DND-41 (cell line): ENCODE results near the gene NECTIN1.

Source experiments
- ATAC-seq: fragments of 200-7000 bp; cut with Tn5 transposase; 3 replicates; pipeline ENCODE4 v1.9.1; 2021; ENCODE audit warnings: low read depth; ENCODE audit not compliant: insufficient read depth
- DNase-seq: peaks from one replicate; pipeline ENCODE4 v3.0.0-alpha.2; 2020
- H2AFZ ChIP-seq: 2 replicates; pipeline ENCODE4 v1.6.0; 2012; ENCODE audit warnings: low read depth, low read length
- H3K27ac ChIP-seq: 2 replicates; pipeline ENCODE4 v1.5.1; 2012; ENCODE audit warnings: low read length, inconsistent platforms
- H3K27me3 ChIP-seq: fragments of 200-600 bp; sonication (generic); 2 replicates; pipeline ENCODE4 v1.6.0; 2012; ENCODE audit warnings: low read length, mild to moderate bottlenecking, inconsistent platforms; ENCODE audit not compliant: insufficient read depth, poor library complexity
- H3K36me3 ChIP-seq: 2 replicates; pipeline ENCODE4 v1.5.1; 2012; ENCODE audit warnings: low read length, inconsistent platforms; ENCODE audit not compliant: insufficient read depth
- H3K4me1 ChIP-seq: 2 replicates; pipeline ENCODE4 v1.5.1; 2012; ENCODE audit warnings: mild to moderate bottlenecking, low read length; ENCODE audit not compliant: insufficient read depth
- H3K4me2 ChIP-seq: 2 replicates; pipeline ENCODE4 v1.6.0; 2012; ENCODE audit warnings: mild to moderate bottlenecking, moderate library complexity, low read length, inconsistent platforms; ENCODE audit not compliant: insufficient read depth
- H3K4me3 ChIP-seq, 2 experiments: fragments of 200-600 bp in 1 of 2; shearing (Covaris generic) in 1 of 2; 2 replicates each; pipeline ENCODE4 v1.5.1; 2012 to 2016; ENCODE audit warnings: inconsistent platforms in 2 of 2, low read length in 2 of 2, mild to moderate bottlenecking in 2 of 2, low read depth in 1 of 2, moderate library complexity in 1 of 2
- H3K79me2 ChIP-seq: 2 replicates; pipeline ENCODE4 v1.6.0; 2012; ENCODE audit warnings: low read length, inconsistent platforms; ENCODE audit not compliant: insufficient read depth
- H3K9ac ChIP-seq: 2 replicates; pipeline ENCODE4 v1.6.0; 2012; ENCODE audit warnings: low read depth, mild to moderate bottlenecking, inconsistent platforms, low read length, moderate library complexity
- H3K9me3 ChIP-seq: 2 replicates; pipeline ENCODE4 v1.5.1; 2012; ENCODE audit warnings: low read length, moderate library complexity, mild to moderate bottlenecking, inconsistent platforms; ENCODE audit not compliant: insufficient read depth, severe bottlenecking
- H4K20me1 ChIP-seq: 2 replicates; pipeline ENCODE4 v1.6.0; 2012; ENCODE audit warnings: low read length; ENCODE audit not compliant: insufficient read depth
- CTCF ChIP-seq: IDR thresholded peaks from 2 replicates; pipeline ENCODE4 v1.5.1; 2012; ENCODE audit warnings: borderline replicate concordance, low read length, moderate library complexity, mild to moderate bottlenecking; ENCODE audit not compliant: poor library complexity, severe bottlenecking; ENCODE audit errors: extremely low read depth
- EZH2 ChIP-seq: IDR thresholded peaks from 3 replicates; pipeline ENCODE4 v1.6.1; 2012; ENCODE audit warnings: borderline replicate concordance, low read depth, mild to moderate bottlenecking, moderate library complexity, low read length, inconsistent platforms; ENCODE audit not compliant: severe bottlenecking

NECTIN1 gene

GRCh38 chr11:119700030-119700429, 29.0 kb downstream of the NECTIN1 start:
- TF ChIP-seq CTCF (no peak), EZH2 (no peak)
- Histone ChIP-seq H3K9ac (no peak overlapping the region), H3K4me2 (no peak overlapping the region), H3K27ac (no peak overlapping the region), H3K27me3 (peaks cover 4% of the 10 kb centered on the region), H2AFZ (no peak overlapping the region), H3K79me2 (no peaks in the 10 kb centered on the region), H3K4me3 (no peak overlapping the region), H3K4me1 (0 out of 2 replicates have a peak, but pooled peaks cover 4% of the 10 kb centered on the region), H4K20me1 (peaks cover 2% of the 10 kb centered on the region; the same call in 1 of the 2 replicates), H3K36me3 (no peaks in the 10 kb centered on the region), H3K9me3 (no peaks in the 10 kb centered on the region)
- no peak for DNase-seq
- no peak for ATAC-seq

GRCh38 chr11:119699227-119699626, 29.8 kb downstream of the NECTIN1 start:
- no peak overlapping the region for H3K4me2 ChIP-seq
- no peak for ATAC-seq
- TF ChIP-seq CTCF (no peak), EZH2 (no peak)
- peaks cover 4% of the 10 kb centered on the region for H3K27me3 ChIP-seq
- H3K4me3 ChIP-seq, result no peak overlapping the region
- no peaks in the 10 kb centered on the region for H3K9me3 ChIP-seq
- no peak for DNase-seq
- H3K27ac ChIP-seq, result no peak overlapping the region
- no peak overlapping the region for H2AFZ ChIP-seq
- H3K79me2 ChIP-seq, result no peaks in the 10 kb centered on the region
- peaks cover 12% of the 10 kb centered on the region for H3K4me1 ChIP-seq
- 0 out of 2 replicates have a peak, but pooled peaks cover 2% of the 10 kb centered on the region for H4K20me1 ChIP-seq
- H3K36me3 ChIP-seq, result no peaks in the 10 kb centered on the region
- H3K9ac ChIP-seq, result no peak overlapping the region

GRCh38 chr11:119697882-119698281, 31.1 kb downstream of the NECTIN1 start:
- DNase-seq, result no peak
- Histone ChIP-seq H3K4me1 (peaks cover 17% of the 10 kb centered on the region), H4K20me1 (0 out of 2 replicates have a peak, but pooled peaks cover 2% of the 10 kb centered on the region), H3K9ac (no peak overlapping the region), H3K4me3 (no peak overlapping the region), H3K79me2 (no peaks in the 10 kb centered on the region), H3K27ac (no peak overlapping the region), H3K36me3 (no peaks in the 10 kb centered on the region), H3K4me2 (no peak overlapping the region), H2AFZ (no peak overlapping the region), H3K27me3 (peaks cover 4% of the 10 kb centered on the region), H3K9me3 (no peaks in the 10 kb centered on the region)
- TF ChIP-seq EZH2, result no peak
- TF ChIP-seq CTCF, result no peak
- no peak for ATAC-seq

GRCh38 chr11:119697445-119697844, 31.6 kb downstream of the NECTIN1 start:
- Histone ChIP-seq H3K27me3 (peaks cover 4% of the 10 kb centered on the region), H3K9ac (no peak overlapping the region), H3K4me2 (no peak overlapping the region), H3K36me3 (no peaks in the 10 kb centered on the region), H3K4me1 (peaks cover 17% of the 10 kb centered on the region), H3K9me3 (no peaks in the 10 kb centered on the region), H3K4me3 (no peak overlapping the region), H3K27ac (no peak overlapping the region), H2AFZ (no peak overlapping the region), H4K20me1 (0 out of 2 replicates have a peak, but pooled peaks cover 2% of the 10 kb centered on the region), H3K79me2 (no peaks in the 10 kb centered on the region)
- TF ChIP-seq CTCF, result no peak
- TF ChIP-seq EZH2, result no peak
- DNase-seq, result no peak
- no peak for ATAC-seq
